NT2/D1 (cell line): ENCODE data around the gene LARP4.
"Not testable (repeated sequence)": the region's sequence is repeated elsewhere in the genome, so short reads cannot be mapped to it uniquely, and the experiment has no call there.

ENCODE experiments used
- DNase-seq: peaks from one replicate; pipeline ENCODE4 v3.0.0-alpha.2; 2011; ENCODE audit warnings: low read depth, low spot score
- H3K27me3 ChIP-seq: 2 replicates; pipeline ENCODE4 v1.6.0; 2011; ENCODE audit warnings: mild to moderate bottlenecking; ENCODE audit not compliant: insufficient read length, insufficient read depth
- H3K36me3 ChIP-seq: 2 replicates; pipeline ENCODE4 v1.6.1; 2011; ENCODE audit warnings: mild to moderate bottlenecking, low read length, mixed read lengths; ENCODE audit not compliant: insufficient read depth, insufficient read length
- H3K4me1 ChIP-seq: 2 replicates; pipeline ENCODE4 v1.5.1; 2011; ENCODE audit not compliant: insufficient read depth, insufficient read length
- H3K4me3 ChIP-seq: 2 replicates; pipeline ENCODE4 v1.5.1; 2011; ENCODE audit warnings: low read depth; ENCODE audit not compliant: insufficient read length
- H3K9ac ChIP-seq: 2 replicates; pipeline ENCODE4 v1.6.0; 2011; ENCODE audit warnings: low read depth; ENCODE audit not compliant: insufficient read length
- H3K9me3 ChIP-seq: 2 replicates; pipeline ENCODE4 v1.5.1; 2011; ENCODE audit warnings: mild to moderate bottlenecking, low read length; ENCODE audit not compliant: insufficient read depth
- SUZ12 ChIP-seq: IDR thresholded peaks from 2 replicates; pipeline ENCODE4 v1.6.1; 2011; ENCODE audit not compliant: insufficient read length, insufficient read depth; ENCODE audit errors: extremely low read depth
- YY1 ChIP-seq: IDR thresholded peaks from 2 replicates; pipeline ENCODE4 v1.6.1; 2011; ENCODE audit not compliant: insufficient read length, insufficient read depth
- ZNF274 ChIP-seq: IDR thresholded peaks from 2 replicates; pipeline ENCODE4 v1.6.1; 2011; ENCODE audit warnings: mild to moderate bottlenecking, low read depth, low read length

Gene LARP4

GRCh38 chr12:50483488-50483887, 82.8 kb downstream of the LARP4 start:
- DNase-seq: no peak
- TF ChIP-seq SUZ12 (no peak), ZNF274 (no peak), YY1 (no peak)

GRCh38 chr12:50488801-50489200, 88.1 kb downstream of the LARP4 start:
- TF ChIP-seq SUZ12 (no peak), ZNF274 (no peak), YY1 (no peak)
- Histone ChIP-seq H3K36me3 (no peaks in the 10 kb centered on the region), H3K9me3 (peaks cover 26% of the 10 kb centered on the region; the same call in 1 of the 2 replicates), H3K9ac (no peak overlapping the region), H3K4me3 (no peak overlapping the region), H3K27me3 (no peaks in the 10 kb centered on the region), H3K4me1 (no peaks in the 10 kb centered on the region)
- DNase-seq: no peak

More at GRCh38 chr12:50483488-50483887, 82.8 kb downstream of the LARP4 start:
- Histone ChIP-seq H3K36me3 (no peaks in the 10 kb centered on the region), H3K4me3 (no peak overlapping the region), H3K27me3 (no peaks in the 10 kb centered on the region), H3K9ac (no peak overlapping the region), H3K4me1 (no peaks in the 10 kb centered on the region), H3K9me3 (no peaks in the 10 kb centered on the region)

GRCh38 chr12:50498119-50498518, 97.4 kb downstream of the LARP4 start:
- not testable (repeated sequence) for H3K27me3 ChIP-seq, DNase-seq, H3K36me3 ChIP-seq, H3K9ac ChIP-seq, H3K4me1 ChIP-seq, H3K4me3 ChIP-seq
- peaks cover 51% of the 10 kb centered on the region for H3K9me3 ChIP-seq

GRCh38 chr12:50504798-50505674, 104.4 kb downstream of the LARP4 start, which contains the start of gene DIP2B:
DIP2B (plus strand) TSS chr12:50504985; CDS start chr12:50505141, 156 bp downstream.
- peaks cover 8% of the 10 kb centered on the region for H3K36me3 ChIP-seq
- peaks cover 9% of the 10 kb centered on the region for H3K9me3 ChIP-seq
- peak within 1 kb of the TSS; percentile 94 for H3K9ac ChIP-seq
- peak; percentile 86 for DNase-seq
- H3K27me3 ChIP-seq: peaks cover 2% of the 10 kb centered on the region
- H3K4me3 ChIP-seq: peak within 1 kb of the TSS; percentile 86
- TF ChIP-seq ZNF274: no peak
- TF ChIP-seq SUZ12: no peak
- no peak for TF ChIP-seq YY1
- no peaks in the 10 kb centered on the region for H3K4me1 ChIP-seq

- peaks cover under 1% of the 10 kb centered on the region; the same call in 1 of the 2 replicates for H3K9me3 ChIP-seq
- peak overlapping the region; percentile 86 for H3K4me3 ChIP-seq
- no peak for DNase-seq
- H3K9ac ChIP-seq: peak overlapping the region; percentile 94
- TF ChIP-seq ZNF274 (no peak), SUZ12 (no peak), YY1 (no peak)
- peaks cover 2% of the 10 kb centered on the region for H3K27me3 ChIP-seq
- H3K4me1 ChIP-seq: no peaks in the 10 kb centered on the region
- H3K36me3 ChIP-seq: peaks cover 8% of the 10 kb centered on the region
These were observed 105.2 kb downstream of the LARP4 start for GRCh38 chr12:50505675-50506530.

GRCh38 chr12:50506753-50507473, 106.2 kb downstream of the LARP4 start:
- H3K27me3 ChIP-seq: peaks cover 2% of the 10 kb centered on the region
- no peaks in the 10 kb centered on the region for H3K9me3 ChIP-seq
- H3K36me3 ChIP-seq: peaks cover 8% of the 10 kb centered on the region
- no peak for DNase-seq
- H3K4me3 ChIP-seq: no peak overlapping the region
- TF ChIP-seq YY1 (no peak), ZNF274 (no peak), SUZ12 (no peak)
- H3K9ac ChIP-seq: no peak overlapping the region
- no peaks in the 10 kb centered on the region for H3K4me1 ChIP-seq

GRCh38 chr12:50507474-50507838, 106.8 kb downstream of the LARP4 start:
- Histone ChIP-seq H3K9me3 (no peaks in the 10 kb centered on the region), H3K4me3 (no peak overlapping the region), H3K27me3 (peaks cover 2% of the 10 kb centered on the region), H3K36me3 (peaks cover 8% of the 10 kb centered on the region), H3K9ac (no peak overlapping the region), H3K4me1 (no peaks in the 10 kb centered on the region)
- DNase-seq: no peak
- TF ChIP-seq ZNF274: no peak
- TF ChIP-seq SUZ12: no peak
- TF ChIP-seq YY1: no peak
